HepG2 (cell line): ENCODE data around the gene VAT1L. TPM values are rescaled to one million over a fixed set of nuclear protein-coding genes. Genes with fewer than 3 reads are reported as not detected.
A peak's percentile ranks its signal among the peaks of the same experiment; 100 is the strongest.

Source experiments
- ATAC-seq: fragments of 200-7000 bp; cut with Tn5 transposase; 3 replicates; pipeline ENCODE4 v1.9.1; 2020; ENCODE audit warnings: mild to moderate bottlenecking, moderate library complexity
- BruUV-seq: library from RNA; stranded (reverse); fragments of 400-500 nt; replicated peaks from 2 replicates; lab custom pipeline; 2021; lab: Mats Ljungman, UMichigan
- CTCF ChIA-PET: fragments of 300-600 bp; formaldehyde crosslinking; extraction: SDS; loops from one replicate; lab custom pipeline; 2021; ENCODE audit warnings: low total read pairs, inconsistent platforms, low intra/inter-chr PET ratio; lab: Yijun Ruan, JAX
- POLR2A ChIA-PET: fragments of 350-600 bp; sonication (Branson Sonifier 250); formaldehyde crosslinking; loops from one replicate; lab custom pipeline; 2020; ENCODE audit warnings: antibody characterized with exemption, inconsistent platforms; lab: Yijun Ruan, JAX
- DNase-seq: peaks from one replicate; pipeline ENCODE4 v3.0.0-alpha.2; 2015; ENCODE audit warnings: low spot score
- FAIRE-seq: peaks from 3 replicates; lab custom pipeline; 2011; peaks lifted over from hg19 to GRCh38; lab: Jason Lieb, UNC
- H2AFZ ChIP-seq: one replicate; pipeline ENCODE4 v1.6.1; 2011; ENCODE audit warnings: low read length, inconsistent platforms
- H3K27ac ChIP-seq: fragments of 300-600 bp; 3 replicates; pipeline ENCODE4 v1.8.0; 2011; ENCODE audit warnings: mixed run types, mild to moderate bottlenecking, mixed read lengths, low read length, inconsistent platforms; ENCODE audit not compliant: insufficient read depth; ENCODE audit errors: extremely low read length
- H3K27me3 ChIP-seq, 2 experiments: fragments of 200-600 bp in 1 of 2; 2 replicates in 1 of 2; 3 replicates in 1 of 2; pipeline versions ENCODE4 v1.6.0 to v1.8.0; 2011; ENCODE audit warnings: low read length in 2 of 2, mild to moderate bottlenecking in 2 of 2, moderate library complexity in 2 of 2, inconsistent platforms in 1 of 2; ENCODE audit not compliant: insufficient read depth in 2 of 2, control insufficient read depth in 1 of 2
- H3K36me3 ChIP-seq, 2 experiments: fragments of 200-600 bp in 1 of 2; replicated peaks in 1 of 2; 2 replicates in 1 of 2; 3 replicates in 1 of 2; pipeline versions ENCODE4 v1.5.1 to v1.8.0; 2011; ENCODE audit warnings: low read length in 2 of 2, inconsistent platforms in 1 of 2; ENCODE audit not compliant: insufficient read depth in 2 of 2, control insufficient read depth in 1 of 2
- H3K4me1 ChIP-seq: 2 replicates; pipeline ENCODE4 v1.5.1; 2012; ENCODE audit warnings: low read length, inconsistent platforms; ENCODE audit not compliant: insufficient read depth
- H3K4me2 ChIP-seq: 2 replicates; pipeline ENCODE4 v1.6.0; 2011; ENCODE audit warnings: low read depth, low read length, inconsistent platforms
- H3K4me3 ChIP-seq, 3 experiments: fragments of 200-600 bp in 1 of 3; sonication (generic), shearing (Covaris generic) in 1 of 3; replicated peaks in 1 of 3; 2 replicates each; pipeline ENCODE4 v1.5.1; 2011 to 2016; ENCODE audit warnings: low read length in 3 of 3, inconsistent platforms in 2 of 3, low read depth in 2 of 3, mild to moderate bottlenecking in 2 of 3, control low read depth in 1 of 3, mixed read lengths in 1 of 3; ENCODE audit not compliant: insufficient read depth in 1 of 3
- H3K79me2 ChIP-seq: one replicate; pipeline ENCODE4 v1.6.1; 2011; ENCODE audit warnings: low read length, inconsistent platforms; ENCODE audit not compliant: insufficient read depth
- H3K9ac ChIP-seq: 2 replicates; pipeline ENCODE4 v1.6.0; 2011; ENCODE audit warnings: mild to moderate bottlenecking, low read depth, low read length, inconsistent platforms; ENCODE audit not compliant: insufficient read depth
- H3K9me3 ChIP-seq: 2 replicates; pipeline ENCODE4 v1.5.1; 2012; ENCODE audit warnings: mild to moderate bottlenecking, low read length
- H4K20me1 ChIP-seq: 2 replicates; pipeline ENCODE4 v1.6.0; 2011; ENCODE audit warnings: inconsistent platforms, mild to moderate bottlenecking, low read length, moderate library complexity; ENCODE audit not compliant: insufficient read depth
- GATAD1 ChIP-seq: IDR thresholded peaks from 2 replicates; pipeline ENCODE4 v1.6.1; 2016; ENCODE audit warnings: missing genetic modification reagents, missing compliant biosample characterization
- IKZF1 ChIP-seq: fragments of 450-650 bp; IDR thresholded peaks from 2 replicates; pipeline ENCODE4 v1.7.1; 2016
- KDM5A ChIP-seq: fragments of 200-600 bp; sonication (generic); IDR thresholded peaks from 2 replicates; pipeline ENCODE4 v1.7.0; 2018; ENCODE audit warnings: antibody characterized with exemption, mild to moderate bottlenecking, low read length, borderline replicate concordance
- MBNL3 ChIP-seq: fragments of 250-450 bp; sonication (Bioruptor Pico); conservative IDR thresholded peaks from 2 replicates; pipeline ENCODE4 v1.8.0; 2022; ENCODE audit warnings: mild to moderate bottlenecking, inconsistent platforms
- NCOR1 ChIP-seq: fragments of 200-600 bp; sonication (generic); IDR thresholded peaks from 2 replicates; pipeline ENCODE4 v1.7.0; 2017; ENCODE audit warnings: antibody characterized with exemption, low read length, borderline replicate concordance
- RFX5 ChIP-seq: IDR thresholded peaks from 2 replicates; pipeline ENCODE4 v1.6.1; 2011; ENCODE audit warnings: low read depth, low read length, improper control_type of control experiment
- TARDBP ChIP-seq: sonication (generic); formaldehyde crosslinking; IDR thresholded peaks from 2 replicates; pipeline ENCODE4 v1.8.0; 2022; ENCODE audit warnings: mild to moderate bottlenecking, missing genetic modification reagents
- TP53 ChIP-seq: sonication (generic); formaldehyde crosslinking; conservative IDR thresholded peaks from 2 replicates; pipeline ENCODE4 v1.4.0; 2020; ENCODE audit warnings: missing genetic modification reagents
- ZFP62 ChIP-seq: sonication (generic); formaldehyde crosslinking; IDR thresholded peaks from 2 replicates; pipeline ENCODE4 v1.4.0; 2020; ENCODE audit warnings: missing genetic modification reagents
- ZNF550 ChIP-seq: sonication (generic); formaldehyde crosslinking; IDR thresholded peaks from 2 replicates; pipeline ENCODE4 v1.4.0; 2020; ENCODE audit warnings: mild to moderate bottlenecking, missing genetic modification reagents, borderline replicate concordance
- WGBS: methylation state at CpG from one replicate; pipeline ENCODE4 v1.1.6; 2017; ENCODE audit warnings: low lambda C conversion rate; 5-methylcytosine and 5-hydroxymethylcytosine counted together
- in situ Hi-C: cut with HindIII; loops from 2 replicates; pipeline ENCODE4 v1.10.0; 2017; ENCODE audit warnings: low pct_unique_long_range_greater_than_20kb; ENCODE audit not compliant: extremely low pct_ligation_motif_present
- intact Hi-C: fragments of 100-400 bp; cut with micrococcal nuclease; formaldehyde crosslinking; loops from one replicate; pipeline ENCODE4 v1.10.0; 2022; ENCODE audit not compliant: unreplicated experiment
- polyA plus RNA-seq, 8 experiments: library from polyadenylated mRNA; depleted of rRNA in 3 of 8; stranded (reverse) in 7 of 8; unstranded in 1 of 8; fragments of >200 nt; fragmentation: Illumina TruSeq in 4 of 8; extraction: Trizol in 4 of 8; gene quantifications; 2 replicates each; pipeline versions ENCODE4 v1.2.1 to v1.2.3, GENCODE V29; 2011 to 2016; ENCODE audit warnings: low read depth in 4 of 8, missing spikeins in 1 of 8, mixed read lengths in 1 of 8; ENCODE audit not compliant: insufficient read depth in 1 of 8
- total RNA-seq, 5 experiments: library from RNA; depleted of rRNA; stranded (reverse); fragments of >200 nt; fragmentation: Illumina TruSeq; extraction: Trizol; gene quantifications; 2 replicates each; pipeline ENCODE4 v1.2.3, GENCODE V29; 2016; ENCODE audit warnings: low read depth in 1 of 5
- TF ChIP-seq, protein P1 (sequence below): sonication (generic); formaldehyde crosslinking; IDR thresholded peaks from 2 replicates; pipeline ENCODE4 v1.8.0; 2022; ENCODE audit warnings: low read depth, missing genetic modification reagents
- TF ChIP-seq, protein P2 (sequence below): sonication (generic); formaldehyde crosslinking; conservative IDR thresholded peaks from 2 replicates; pipeline ENCODE4 v1.4.0; 2020; ENCODE audit warnings: missing genetic modification reagents

The VAT1L gene
- total and polyA plus RNA-seq, 2 of the 13 experiments (the other 11 are each of a cell fraction or from before 2014, with no cell fraction given), result not detected

DNA sequence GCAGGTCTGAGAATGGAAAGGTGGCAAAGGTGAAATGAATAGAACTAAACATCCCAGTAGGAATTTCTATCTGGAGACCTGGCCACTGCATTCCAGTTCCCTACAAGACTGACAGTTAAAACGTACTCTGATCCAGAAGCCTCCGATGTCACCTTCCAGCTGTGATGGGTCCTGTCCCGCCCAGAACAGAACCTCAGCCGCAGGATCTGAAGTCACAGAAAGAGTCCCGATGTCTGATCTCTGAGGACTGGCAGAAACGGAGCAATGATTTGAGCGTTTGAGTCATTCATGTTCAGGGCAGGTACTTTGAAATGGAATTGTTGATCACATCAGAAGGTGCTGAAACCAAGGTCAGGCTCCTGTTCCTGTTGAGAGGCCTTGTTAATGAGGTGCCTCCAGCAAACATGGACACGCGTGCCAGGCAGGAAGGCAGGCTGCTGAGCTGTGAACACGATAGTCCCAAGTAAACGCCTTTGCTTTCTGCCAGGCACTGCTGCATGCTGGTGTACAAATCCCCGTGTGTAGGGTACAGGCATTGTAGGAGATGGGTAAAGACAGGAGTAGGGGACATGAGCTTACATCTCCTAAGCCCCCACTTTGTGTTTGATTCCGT is 61.4 kb downstream of the VAT1L start (continued):
- TF ChIP-seq, protein P1, sequence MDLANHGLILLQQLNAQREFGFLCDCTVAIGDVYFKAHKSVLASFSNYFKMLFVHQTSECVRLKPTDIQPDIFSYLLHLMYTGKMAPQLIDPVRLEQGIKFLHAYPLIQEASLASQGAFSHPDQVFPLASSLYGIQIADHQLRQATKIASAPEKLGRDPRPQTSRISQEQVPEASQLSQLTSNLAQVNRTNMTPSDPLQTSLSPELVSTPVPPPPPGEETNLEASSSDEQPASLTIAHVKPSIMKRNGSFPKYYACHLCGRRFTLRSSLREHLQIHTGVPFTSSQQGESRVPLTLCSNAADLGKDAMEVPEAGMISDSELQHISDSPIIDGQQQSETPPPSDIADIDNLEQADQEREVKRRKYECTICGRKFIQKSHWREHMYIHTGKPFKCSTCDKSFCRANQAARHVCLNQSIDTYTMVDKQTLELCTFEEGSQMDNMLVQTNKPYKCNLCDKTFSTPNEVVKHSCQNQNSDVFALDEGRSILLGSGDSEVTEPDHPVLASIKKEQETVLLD (CRISPR knock-in tag), result no peak

GRCh38 chr16:77850636-77851333 is 62.4 kb downstream of the VAT1L start:
- DNase-seq (no peak), ATAC-seq (peak; percentile 63)
- Histone ChIP-seq H3K4me2 (no peak overlapping the region), H3K79me2 (no peaks in the 10 kb centered on the region), H3K4me3 (no peak overlapping the region), H3K9me3 (no peaks in the 10 kb centered on the region)
- intact Hi-C loops, result no loop called here
- no TSS peak for BruUV-seq
- POLR2A ChIA-PET, result no interaction called here
- TF ChIP-seq ZFP62 (CRISPR knock-in tag) (no peak), RFX5 (peak; percentile 91)
- TF ChIP-seq, all 625 proteins: peak for 1
- no peaks in the 10 kb centered on the region for H3K36me3 ChIP-seq
- WGBS, result 29% methylated on average over 6 of the region's 8 CpGs
- peaks cover 4 to 53% of the 10 kb centered on the region in 2 experiments; a peak in 4 of 5 replicates for H3K27me3 ChIP-seq
- H3K4me1 ChIP-seq, result no peaks in the 10 kb centered on the region
- in situ Hi-C loops, result no loop called here
- no peak overlapping the region for H3K9ac ChIP-seq
- no peak for FAIRE-seq
- CTCF ChIA-PET, result no interaction called here
- H2AFZ ChIP-seq, result no peak overlapping the region
- no peak overlapping the region for H3K27ac ChIP-seq
- H4K20me1 ChIP-seq, result no peaks in the 10 kb centered on the region

GRCh38 chr16:77853161-77853560 is 64.8 kb downstream of the VAT1L start:
- Histone ChIP-seq H3K9me3 (no peaks in the 10 kb centered on the region), H3K9ac (no peak overlapping the region), H3K27me3 (peaks cover 6 to 58% of the 10 kb centered on the region in 2 experiments; a peak in 4 of 5 replicates), H4K20me1 (no peaks in the 10 kb centered on the region), H3K79me2 (no peaks in the 10 kb centered on the region), H3K4me2 (no peak overlapping the region), H3K4me1 (no peaks in the 10 kb centered on the region), H3K36me3 (no peaks in the 10 kb centered on the region), H3K27ac (no peak overlapping the region), H2AFZ (no peak overlapping the region), H3K4me3 (no peak overlapping the region)
- in situ Hi-C loops (no loop called here), intact Hi-C loops (no loop called here)
- FAIRE-seq, result no peak
- ChIA-PET POLR2A (no interaction called here), CTCF (no interaction called here)
- BruUV-seq, result no TSS peak
- no peak for ATAC-seq
- 49% methylated on average over 5 of the region's 5 CpGs for WGBS
- no peak for DNase-seq
- TF ChIP-seq, protein P2, sequence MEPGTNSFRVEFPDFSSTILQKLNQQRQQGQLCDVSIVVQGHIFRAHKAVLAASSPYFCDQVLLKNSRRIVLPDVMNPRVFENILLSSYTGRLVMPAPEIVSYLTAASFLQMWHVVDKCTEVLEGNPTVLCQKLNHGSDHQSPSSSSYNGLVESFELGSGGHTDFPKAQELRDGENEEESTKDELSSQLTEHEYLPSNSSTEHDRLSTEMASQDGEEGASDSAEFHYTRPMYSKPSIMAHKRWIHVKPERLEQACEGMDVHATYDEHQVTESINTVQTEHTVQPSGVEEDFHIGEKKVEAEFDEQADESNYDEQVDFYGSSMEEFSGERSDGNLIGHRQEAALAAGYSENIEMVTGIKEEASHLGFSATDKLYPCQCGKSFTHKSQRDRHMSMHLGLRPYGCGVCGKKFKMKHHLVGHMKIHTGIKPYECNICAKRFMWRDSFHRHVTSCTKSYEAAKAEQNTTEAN, result no peak
- TF ChIP-seq TP53 (CRISPR knock-in tag) (no peak), IKZF1 (no peak), NCOR1 (no peak), MBNL3 (CRISPR knock-in tag) (no peak), TARDBP (no peak), ZNF550 (CRISPR knock-in tag) (no peak), KDM5A (no peak), GATAD1 (no peak)
